OCI-LY1 (cell line): Measurements from ENCODE around the gene EIF2B2.

ENCODE experiments used
- EZH2 ChIP-seq: fragments of 200-600 bp; sonication (generic), shearing (Covaris generic); IDR thresholded peaks from 2 replicates; pipeline ENCODE4 v1.8.0; 2017; ENCODE audit warnings: borderline replicate concordance, mixed run types, mild to moderate bottlenecking, antibody characterized with exemption, low read length, moderate library complexity, mixed read lengths
- TF ChIP-seq, protein P1 (sequence below): fragments of 200-600 bp; sonication (generic), shearing (Covaris generic); IDR thresholded peaks from 2 replicates; pipeline ENCODE4 v1.5.1; 2017; ENCODE audit warnings: mild to moderate bottlenecking, antibody characterized with exemption, low read length, moderate library complexity, mixed read lengths

- TF ChIP-seq, protein P1, sequence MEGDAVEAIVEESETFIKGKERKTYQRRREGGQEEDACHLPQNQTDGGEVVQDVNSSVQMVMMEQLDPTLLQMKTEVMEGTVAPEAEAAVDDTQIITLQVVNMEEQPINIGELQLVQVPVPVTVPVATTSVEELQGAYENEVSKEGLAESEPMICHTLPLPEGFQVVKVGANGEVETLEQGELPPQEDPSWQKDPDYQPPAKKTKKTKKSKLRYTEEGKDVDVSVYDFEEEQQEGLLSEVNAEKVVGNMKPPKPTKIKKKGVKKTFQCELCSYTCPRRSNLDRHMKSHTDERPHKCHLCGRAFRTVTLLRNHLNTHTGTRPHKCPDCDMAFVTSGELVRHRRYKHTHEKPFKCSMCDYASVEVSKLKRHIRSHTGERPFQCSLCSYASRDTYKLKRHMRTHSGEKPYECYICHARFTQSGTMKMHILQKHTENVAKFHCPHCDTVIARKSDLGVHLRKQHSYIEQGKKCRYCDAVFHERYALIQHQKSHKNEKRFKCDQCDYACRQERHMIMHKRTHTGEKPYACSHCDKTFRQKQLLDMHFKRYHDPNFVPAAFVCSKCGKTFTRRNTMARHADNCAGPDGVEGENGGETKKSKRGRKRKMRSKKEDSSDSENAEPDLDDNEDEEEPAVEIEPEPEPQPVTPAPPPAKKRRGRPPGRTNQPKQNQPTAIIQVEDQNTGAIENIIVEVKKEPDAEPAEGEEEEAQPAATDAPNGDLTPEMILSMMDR = no peak
- no peak for TF ChIP-seq EZH2
Measured at GRCh38 chr14:74959596-74960180, 43.0 kb upstream of the EIF2B2 start.
